PC-3 (cell line): ENCODE data around the gene KRT12. TPM values are rescaled to one million over a fixed set of nuclear protein-coding genes. Genes with fewer than 3 reads are reported as not detected.

ENCODE experiments used
- ATAC-seq: fragments of 200-7000 bp; cut with Tn5 transposase; 2 replicates; pipeline ENCODE4 v1.9.1; 2020; ENCODE audit warnings: mild to moderate bottlenecking, moderate library complexity
- BruUV-seq: library from RNA; stranded (reverse); fragments of 400-500 nt; replicated peaks from 2 replicates; lab custom pipeline; 2021; lab: Mats Ljungman, UMichigan
- CTCF ChIA-PET: fragments of 300-600 bp; sonication (Branson Sonifier 250); formaldehyde crosslinking; loops from one replicate; lab custom pipeline; 2022; ENCODE audit warnings: antibody characterized with exemption; lab: Charles Lee
- POLR2A ChIA-PET: fragments of 300-600 bp; sonication (Branson Sonifier 250); formaldehyde crosslinking; loops from one replicate; lab custom pipeline; 2022; ENCODE audit warnings: antibody characterized with exemption; ENCODE audit not compliant: unreplicated experiment; lab: Charles Lee
- DNase-seq: peaks from one replicate; pipeline ENCODE4 v3.0.0-alpha.2; 2015
- H2AFZ ChIP-seq: fragments of 300-600 bp; sonication (generic); 2 replicates; pipeline ENCODE4 v1.6.0; 2016; ENCODE audit warnings: antibody characterized with exemption, low read length
- H3F3A ChIP-seq: fragments of 300-600 bp; sonication (generic); one replicate; pipeline ENCODE4 v1.6.0; 2017; ENCODE audit warnings: antibody characterized with exemption, low read length, control low read depth, mild to moderate bottlenecking; ENCODE audit not compliant: unreplicated experiment
- H3K27ac ChIP-seq: fragments of 300-600 bp; sonication (generic); 2 replicates; pipeline ENCODE4 v1.5.1; 2016; ENCODE audit warnings: mild to moderate bottlenecking, low read length
- H3K27me3 ChIP-seq: fragments of 300-600 bp; sonication (generic); 2 replicates; pipeline ENCODE4 v1.6.1; 2016; ENCODE audit warnings: low read length, mixed read lengths
- H3K36me3 ChIP-seq: fragments of 300-600 bp; sonication (generic); 2 replicates; pipeline ENCODE4 v1.6.1; 2016; ENCODE audit warnings: low read depth, mixed run types, low read length, mixed read lengths
- H3K4me1 ChIP-seq: fragments of 300-600 bp; sonication (generic); 2 replicates; pipeline ENCODE4 v1.5.1; 2016; ENCODE audit warnings: low read length; ENCODE audit not compliant: insufficient read depth
- H3K4me2 ChIP-seq: fragments of 300-600 bp; sonication (generic); 2 replicates; pipeline ENCODE4 v1.6.0; 2016; ENCODE audit warnings: low read length
- H3K4me3 ChIP-seq: fragments of 300-600 bp; sonication (generic); 2 replicates; pipeline ENCODE4 v1.5.1; 2016; ENCODE audit warnings: mild to moderate bottlenecking, low read length, mixed read lengths
- H3K79me2 ChIP-seq: fragments of 300-600 bp; sonication (generic); 2 replicates; pipeline ENCODE4 v1.6.1; 2017; ENCODE audit warnings: low read length, mixed read lengths
- H3K9ac ChIP-seq: fragments of 300-600 bp; sonication (generic); 2 replicates; pipeline ENCODE4 v1.6.0; 2016; ENCODE audit warnings: mild to moderate bottlenecking, low read length
- H3K9me2 ChIP-seq: fragments of 300-600 bp; sonication (generic); replicated peaks from 2 replicates; pipeline ENCODE4 v1.6.1; 2016; ENCODE audit warnings: mixed run types, low read length, mixed read lengths
- H3K9me3 ChIP-seq: fragments of 300-600 bp; sonication (generic); 2 replicates; pipeline ENCODE4 v1.6.1; 2016; ENCODE audit warnings: low read length, mixed read lengths
- H4K20me1 ChIP-seq: fragments of 300-600 bp; sonication (generic); 2 replicates; pipeline ENCODE4 v1.6.1; 2016; ENCODE audit warnings: low read length, mixed read lengths
- EZH2 ChIP-seq: fragments of 300-600 bp; sonication (generic); IDR thresholded peaks from one replicate; pipeline ENCODE4 v1.6.1; 2017; ENCODE audit warnings: antibody characterized with exemption, mild to moderate bottlenecking, low read length; ENCODE audit not compliant: unreplicated experiment
- EZH2phosphoT487 ChIP-seq: fragments of 300-600 bp; sonication (generic); IDR thresholded peaks from 2 replicates; pipeline ENCODE4 v1.6.1; 2018; ENCODE audit warnings: mild to moderate bottlenecking, antibody characterized with exemption, low read length, borderline replicate concordance
- intact Hi-C: fragments of 100-400 bp; cut with micrococcal nuclease; formaldehyde crosslinking; loops from 2 replicates; pipeline ENCODE4 v1.9.0; 2023
- total RNA-seq: library from RNA; depleted of rRNA; stranded (reverse); fragments of >200 nt; gene quantifications from 2 replicates; pipeline ENCODE4 v1.2.3, GENCODE V29; 2014; rRNA removed
- TF ChIP-seq, protein P1 (sequence below): fragments of 300-600 bp; sonication (generic); conservative IDR thresholded peaks from 2 replicates; pipeline ENCODE4 v1.5.1; 2017; ENCODE audit warnings: antibody characterized with exemption, low read depth, mild to moderate bottlenecking, low read length

Gene KRT12
- total RNA-seq, 1 experiment from 2014 or later: not detected

DNA sequence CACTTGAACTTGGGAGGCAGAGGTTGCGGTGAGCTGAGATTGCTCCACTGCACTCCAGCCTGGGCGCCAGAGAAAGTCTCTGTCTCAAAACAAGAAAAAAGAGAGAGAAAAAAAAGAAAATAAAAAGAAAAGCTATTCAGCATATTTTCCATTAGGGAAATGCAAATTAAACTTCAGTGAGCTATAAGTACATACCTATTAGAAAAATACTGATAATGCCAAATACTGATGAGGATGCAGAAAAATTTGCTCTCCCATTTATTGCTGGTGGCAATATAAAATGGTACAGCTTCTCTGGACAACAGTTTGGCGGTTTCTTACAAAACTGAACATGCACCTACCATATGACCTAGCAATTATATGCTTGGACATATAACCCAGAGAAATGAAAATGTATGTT, 54.4 kb downstream of the KRT12 start:
- Histone ChIP-seq H3K79me2 (no peaks in the 10 kb centered on the region), H3K9me2 (no peaks in the 10 kb centered on the region), H2AFZ (no peak overlapping the region), H3K4me3 (no peak overlapping the region), H3K27ac (no peak overlapping the region), H3K9ac (no peak overlapping the region), H3K27me3 (no peaks in the 10 kb centered on the region), H3F3A (peaks cover 7% of the 10 kb centered on the region), H3K4me2 (no peak overlapping the region), H4K20me1 (no peaks in the 10 kb centered on the region), H3K9me3 (no peaks in the 10 kb centered on the region), H3K36me3 (no peaks in the 10 kb centered on the region), H3K4me1 (peaks cover 28% of the 10 kb centered on the region)
- DNase-seq: no peak
- TF ChIP-seq EZH2phosphoT487 (no peak), EZH2 (no peak)
- TF ChIP-seq, protein P1, sequence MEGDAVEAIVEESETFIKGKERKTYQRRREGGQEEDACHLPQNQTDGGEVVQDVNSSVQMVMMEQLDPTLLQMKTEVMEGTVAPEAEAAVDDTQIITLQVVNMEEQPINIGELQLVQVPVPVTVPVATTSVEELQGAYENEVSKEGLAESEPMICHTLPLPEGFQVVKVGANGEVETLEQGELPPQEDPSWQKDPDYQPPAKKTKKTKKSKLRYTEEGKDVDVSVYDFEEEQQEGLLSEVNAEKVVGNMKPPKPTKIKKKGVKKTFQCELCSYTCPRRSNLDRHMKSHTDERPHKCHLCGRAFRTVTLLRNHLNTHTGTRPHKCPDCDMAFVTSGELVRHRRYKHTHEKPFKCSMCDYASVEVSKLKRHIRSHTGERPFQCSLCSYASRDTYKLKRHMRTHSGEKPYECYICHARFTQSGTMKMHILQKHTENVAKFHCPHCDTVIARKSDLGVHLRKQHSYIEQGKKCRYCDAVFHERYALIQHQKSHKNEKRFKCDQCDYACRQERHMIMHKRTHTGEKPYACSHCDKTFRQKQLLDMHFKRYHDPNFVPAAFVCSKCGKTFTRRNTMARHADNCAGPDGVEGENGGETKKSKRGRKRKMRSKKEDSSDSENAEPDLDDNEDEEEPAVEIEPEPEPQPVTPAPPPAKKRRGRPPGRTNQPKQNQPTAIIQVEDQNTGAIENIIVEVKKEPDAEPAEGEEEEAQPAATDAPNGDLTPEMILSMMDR: no peak
- CTCF ChIA-PET: no interaction called here
- no peak for ATAC-seq
- intact Hi-C loops: no loop called here
- POLR2A ChIA-PET: interaction anchor here (0.6 kb wide), 1 partner anchor 800 kb away, joined by 3 read pairs; the partner anchor contains the start of gene KRT16
- no TSS peak for BruUV-seq

Other genes with a start within 250 kb of the KRT12 start
- gene SMARCE1, start 219.4 kb downstream of the KRT12 start, total RNA-seq: 57.9 and 64.7 TPM in 2 replicates
- gene KRT222, start 202.0 kb downstream of the KRT12 start, total RNA-seq: not detected in 2 replicates
- not detected in 2 replicates for gene KRT24, start 163.5 kb downstream of the KRT12 start, total RNA-seq
- not detected in 2 replicates for gene KRT25, start 111.9 kb downstream of the KRT12 start, total RNA-seq
- not detected in 2 replicates for gene KRT26, start 95.0 kb downstream of the KRT12 start, total RNA-seq
- not detected in 2 replicates for gene KRT27, start 84.7 kb downstream of the KRT12 start, total RNA-seq
- gene KRT28, start 67.3 kb downstream of the KRT12 start, total RNA-seq: not detected in 2 replicates
- gene KRT10, start 44.6 kb downstream of the KRT12 start, total RNA-seq: 18.3 and 24.8 TPM in 2 replicates
- gene KRT20, start 18.0 kb upstream of the KRT12 start, total RNA-seq: 0.18 TPM in 1 of 2 replicates, not detected in the other
- not detected in 2 replicates for gene KRT23, start 70.4 kb upstream of the KRT12 start, total RNA-seq
- not detected in 2 replicates for gene KRT39, start 99.7 kb upstream of the KRT12 start, total RNA-seq
- not detected in 2 replicates for gene KRT40, start 117.1 kb upstream of the KRT12 start, total RNA-seq
- gene KRTAP3-3, start 126.9 kb upstream of the KRT12 start, total RNA-seq: not detected in 2 replicates
- gene KRTAP3-2, start 132.7 kb upstream of the KRT12 start, total RNA-seq: not detected in 2 replicates
- 1.6 TPM in 1 of 2 replicates, not detected in the other for gene KRTAP3-1, start 141.9 kb upstream of the KRT12 start, total RNA-seq
- gene KRTAP1-5, start 160.0 kb upstream of the KRT12 start, total RNA-seq: 0.51 TPM in 1 of 2 replicates, not detected in the other
- gene KRTAP1-4, start 163.0 kb upstream of the KRT12 start, total RNA-seq: not detected in 2 replicates
- not detected in 2 replicates for gene KRTAP1-3, start 167.7 kb upstream of the KRT12 start, total RNA-seq
- gene KRTAP1-1, start 174.2 kb upstream of the KRT12 start, total RNA-seq: not detected in 2 replicates
- not detected in 2 replicates for gene KRTAP2-1, start 180.1 kb upstream of the KRT12 start, total RNA-seq
- not detected in 2 replicates for gene KRTAP2-2, start 188.0 kb upstream of the KRT12 start, total RNA-seq
- gene KRTAP2-3, start 192.9 kb upstream of the KRT12 start, total RNA-seq: 10.8 and 12.4 TPM in 2 replicates
- not detected in 2 replicates for gene KRTAP2-4, start 198.7 kb upstream of the KRT12 start, total RNA-seq
- gene KRTAP4-7, start 216.9 kb upstream of the KRT12 start, total RNA-seq: not detected in 2 replicates
- gene KRTAP4-8, start 230.9 kb upstream of the KRT12 start, total RNA-seq: not detected in 2 replicates
- not detected in 2 replicates for gene KRTAP4-16, start 235.0 kb upstream of the KRT12 start, total RNA-seq
- gene KRTAP4-9, start 238.2 kb upstream of the KRT12 start, total RNA-seq: not detected in 2 replicates